NCI-H1694 (cell line): ENCODE measurements around the gene CSNK1G1.
"Not testable (repeated sequence)": the region's sequence is repeated elsewhere in the genome, so short reads cannot be mapped to it uniquely, and the experiment has no call there.

ENCODE experiments used
- DNase-seq: peaks from one replicate; lab custom pipeline; 2025; lab: John Stamatoyannopoulos, UW

The CSNK1G1 gene

GRCh38 chr15:64355944-64356709 is at the start of gene CSNK1G1:
Gene CSNK1G1, minus strand, starts transcription at chr15:64356173. Its CDS starts 55,674 bp downstream, at chr15:64300499.
- peak; percentile 92 for DNase-seq

- no peak for DNase-seq
Observed at GRCh38 chr15:64400583-64400982, 44.6 kb upstream of the CSNK1G1 start.

- DNase-seq, result no peak
Observed at GRCh38 chr15:64398575-64398974, 42.6 kb upstream of the CSNK1G1 start.

GRCh38 chr15:64396789-64397188 is 40.8 kb upstream of the CSNK1G1 start:
- DNase-seq, result no peak

GRCh38 chr15:64392471-64392870 is 36.5 kb upstream of the CSNK1G1 start:
- not testable (repeated sequence) for DNase-seq

GRCh38 chr15:64389036-64389435 is 33.1 kb upstream of the CSNK1G1 start:
- no peak for DNase-seq

GRCh38 chr15:64387562-64388168 is 31.7 kb upstream of the CSNK1G1 start, which contains the start of gene TRIP4:
Gene TRIP4, plus strand, starts transcription at chr15:64387836. Its CDS starts 28 bp downstream, at chr15:64387864.
- DNase-seq, result peak; percentile 93

GRCh38 chr15:64386291-64386690 is 30.3 kb upstream of the CSNK1G1 start:
- no peak for DNase-seq

- no peak for DNase-seq
Observed at GRCh38 chr15:64383760-64384159, 27.8 kb upstream of the CSNK1G1 start.

GRCh38 chr15:64381000-64381751 is 25.2 kb upstream of the CSNK1G1 start, which contains the start of gene PCLAF:
Gene PCLAF, minus strand, starts transcription at chr15:64381441. Its CDS starts 70 bp downstream, at chr15:64381371.
- peak; percentile 89 for DNase-seq

- not testable (repeated sequence) for DNase-seq
Observed at GRCh38 chr15:64380130-64380870, 24.3 kb upstream of the CSNK1G1 start.

- DNase-seq, result peak; percentile 10
Observed at GRCh38 chr15:64379216-64379960, 23.4 kb upstream of the CSNK1G1 start.

GRCh38 chr15:64373360-64373759 is 17.4 kb upstream of the CSNK1G1 start:
- DNase-seq, result no peak

- not testable (repeated sequence) for DNase-seq
Observed at GRCh38 chr15:64371383-64371782, 15.4 kb upstream of the CSNK1G1 start.

GRCh38 chr15:64369078-64369607 is 13.2 kb upstream of the CSNK1G1 start:
- DNase-seq, result no peak

- no peak for DNase-seq
Observed at GRCh38 chr15:64361259-64361658, 5.3 kb upstream of the CSNK1G1 start.

- DNase-seq, result no peak
Observed at GRCh38 chr15:64356710-64357040, 702 bp upstream of the CSNK1G1 start.

- DNase-seq, result no peak
Observed at GRCh38 chr15:64355348-64355943, 527 bp downstream of the CSNK1G1 start.

- DNase-seq, result no peak
Observed at GRCh38 chr15:64354688-64355344, 1.2 kb downstream of the CSNK1G1 start.

GRCh38 chr15:64351265-64351664 is 4.7 kb downstream of the CSNK1G1 start:
- DNase-seq, result no peak
